Right kidney (tissue), 1 donor: ENCODE results near the gene HBE1.
"Not testable (repeated sequence)": the region's sequence is repeated elsewhere in the genome, so short reads cannot be mapped to it uniquely, and the experiment has no call there.

Source experiments
- DNase-seq: peaks from one replicate; pipeline ENCODE4 v3.0.0-alpha.2; 2016

The HBE1 gene

GRCh38 chr11:5253440-5253839, 16.3 kb downstream of the HBE1 start:
- not testable (repeated sequence) for DNase-seq

- DNase-seq = no peak
Measured at GRCh38 chr11:5252919-5253265, 16.9 kb downstream of the HBE1 start.

GRCh38 chr11:5252192-5252918, 17.4 kb downstream of the HBE1 start:
- no peak for DNase-seq

GRCh38 chr11:5251746-5252145, 18.0 kb downstream of the HBE1 start:
- no peak for DNase-seq

- DNase-seq = no peak
Measured at GRCh38 chr11:5250543-5251204, 19.1 kb downstream of the HBE1 start.

GRCh38 chr11:5249807-5250396, 19.8 kb downstream of the HBE1 start, which contains the start of gene HBG1:
TSS of gene HBG1 (minus strand) at chr11:5249857. CDS start at chr11:5249804, 53 bp downstream.
- DNase-seq = not testable (repeated sequence)

- not testable (repeated sequence) for DNase-seq
Measured at GRCh38 chr11:5248498-5248897, 21.2 kb downstream of the HBE1 start.

GRCh38 chr11:5247472-5248192, 22.1 kb downstream of the HBE1 start:
- DNase-seq = no peak

GRCh38 chr11:5246772-5247471, 22.8 kb downstream of the HBE1 start:
- DNase-seq = no peak

- no peak for DNase-seq
Measured at GRCh38 chr11:5245155-5245554, 24.6 kb downstream of the HBE1 start.

- no peak for DNase-seq
Measured at GRCh38 chr11:5243816-5244180, 25.9 kb downstream of the HBE1 start.

- DNase-seq = no peak
Measured at GRCh38 chr11:5242933-5243815, 26.6 kb downstream of the HBE1 start.

- DNase-seq = no peak
Measured at GRCh38 chr11:5242208-5242607, 27.5 kb downstream of the HBE1 start.

GRCh38 chr11:5241458-5241857, 28.3 kb downstream of the HBE1 start:
- DNase-seq = no peak

GRCh38 chr11:5240458-5240857, 29.3 kb downstream of the HBE1 start:
- DNase-seq = no peak

GRCh38 chr11:5240056-5240455, 29.7 kb downstream of the HBE1 start:
- DNase-seq = no peak

GRCh38 chr11:5239046-5239445, 30.7 kb downstream of the HBE1 start:
- no peak for DNase-seq

GRCh38 chr11:5238486-5238885, 31.3 kb downstream of the HBE1 start:
- no peak for DNase-seq

- no peak for DNase-seq
Measured at GRCh38 chr11:5237420-5237819, 32.3 kb downstream of the HBE1 start.

GRCh38 chr11:5235364-5236095, 34.2 kb downstream of the HBE1 start:
- DNase-seq = no peak

- DNase-seq = no peak
Measured at GRCh38 chr11:5234381-5234834, 35.3 kb downstream of the HBE1 start, which contains the start of gene HBD. TSS of gene HBD (minus strand) at chr11:5234483. CDS start at chr11:5234433, 50 bp downstream.
